ENCODE data around the gene SMIM20.

DNA sequence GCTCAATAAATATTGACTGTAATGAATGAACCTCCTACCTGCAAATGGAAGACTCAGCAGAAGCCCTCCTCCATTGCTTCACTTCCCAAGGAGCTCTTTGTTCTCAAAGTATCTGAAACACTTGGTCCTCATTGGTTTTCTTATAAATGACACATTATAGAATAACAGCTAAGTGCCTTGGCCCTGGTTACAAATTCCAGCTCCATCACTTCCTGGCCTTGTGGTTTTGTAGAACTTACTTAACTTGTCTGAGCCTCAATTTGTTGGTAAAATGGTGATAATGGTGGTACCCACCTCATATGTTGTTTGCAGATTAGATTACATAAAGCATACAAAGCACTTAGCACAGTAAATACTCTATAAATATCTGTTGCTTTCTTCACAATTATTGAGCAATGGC, 25.2 kb upstream of the SMIM20 start:
- TF ChIP-seq, protein P1, sequence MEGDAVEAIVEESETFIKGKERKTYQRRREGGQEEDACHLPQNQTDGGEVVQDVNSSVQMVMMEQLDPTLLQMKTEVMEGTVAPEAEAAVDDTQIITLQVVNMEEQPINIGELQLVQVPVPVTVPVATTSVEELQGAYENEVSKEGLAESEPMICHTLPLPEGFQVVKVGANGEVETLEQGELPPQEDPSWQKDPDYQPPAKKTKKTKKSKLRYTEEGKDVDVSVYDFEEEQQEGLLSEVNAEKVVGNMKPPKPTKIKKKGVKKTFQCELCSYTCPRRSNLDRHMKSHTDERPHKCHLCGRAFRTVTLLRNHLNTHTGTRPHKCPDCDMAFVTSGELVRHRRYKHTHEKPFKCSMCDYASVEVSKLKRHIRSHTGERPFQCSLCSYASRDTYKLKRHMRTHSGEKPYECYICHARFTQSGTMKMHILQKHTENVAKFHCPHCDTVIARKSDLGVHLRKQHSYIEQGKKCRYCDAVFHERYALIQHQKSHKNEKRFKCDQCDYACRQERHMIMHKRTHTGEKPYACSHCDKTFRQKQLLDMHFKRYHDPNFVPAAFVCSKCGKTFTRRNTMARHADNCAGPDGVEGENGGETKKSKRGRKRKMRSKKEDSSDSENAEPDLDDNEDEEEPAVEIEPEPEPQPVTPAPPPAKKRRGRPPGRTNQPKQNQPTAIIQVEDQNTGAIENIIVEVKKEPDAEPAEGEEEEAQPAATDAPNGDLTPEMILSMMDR (conservative IDR thresholded peaks at IDR 0.05; ENCODE audit: low read length) = no peak
- no peak for TF ChIP-seq EZH2phosphoT487 (IDR thresholded peaks at IDR 0.05; ENCODE audit: borderline replicate concordance, low read depth, low read length)
